ENCODE results near the gene LITAFD. TPM values are rescaled to one million over a fixed set of nuclear protein-coding genes. Genes with fewer than 3 reads are reported as not detected.
"Not testable (repeated sequence)": the region's sequence is repeated elsewhere in the genome, so short reads cannot be mapped to it uniquely, and the experiment has no call there.

The LITAFD gene
- not detected for total RNA-seq

DNA sequence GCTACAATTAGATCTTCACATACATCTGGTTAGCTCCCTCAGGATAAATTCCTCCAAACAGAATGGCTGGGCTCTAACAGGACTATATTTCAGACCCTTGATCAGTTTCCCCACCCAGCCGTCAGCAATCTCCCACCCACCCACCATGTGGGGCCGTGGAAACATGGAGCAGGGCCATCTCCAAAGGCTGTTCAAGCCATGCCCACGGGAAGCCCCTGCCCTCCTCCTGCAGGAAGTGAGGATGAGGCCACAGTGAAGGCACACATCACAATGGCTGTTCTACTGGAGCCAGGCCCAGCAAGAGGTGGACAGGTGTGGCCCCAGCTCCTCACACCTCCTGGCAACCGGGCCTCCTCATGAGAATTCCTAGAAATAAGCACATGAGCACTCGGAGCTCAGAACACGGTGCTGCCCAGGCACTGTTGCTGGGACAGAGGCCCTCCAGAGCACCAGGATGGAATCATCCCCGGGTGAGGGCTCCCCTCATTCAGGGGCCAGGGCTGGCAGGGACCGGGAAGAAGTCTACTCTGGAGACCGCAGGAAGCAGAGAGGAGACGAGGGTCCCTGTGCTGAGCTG lies at the start of gene LITAFD:
Gene LITAFD (plus strand): TSS at position 311 of the 577 bp plus-strand sequence. CDS start 2,005 bp downstream, outside the sequence.
- DNase-seq (ENCODE audit: low spot score in 2 of 2) = no peak
- no peak for FAIRE-seq

DNA sequence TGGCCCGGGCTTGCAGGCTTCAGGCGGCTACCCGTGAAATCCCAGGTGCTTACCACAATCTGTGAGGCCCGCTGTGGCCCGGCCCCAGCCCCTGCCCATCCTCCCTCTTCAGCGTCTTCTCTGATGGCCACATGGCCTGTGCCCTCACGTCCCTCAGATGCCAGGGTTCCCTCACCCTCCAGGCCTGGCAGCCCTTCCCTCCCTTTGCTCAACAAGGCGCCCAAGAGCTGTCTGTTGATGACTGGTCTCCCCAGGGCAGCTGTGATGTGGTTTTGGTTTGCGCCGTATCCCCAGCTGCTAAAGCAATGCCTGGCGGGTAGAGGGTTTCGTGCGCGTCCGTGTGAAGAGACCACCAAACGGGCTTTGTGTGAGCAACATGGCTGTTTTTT lies 49.4 kb upstream of the LITAFD start:
- no peak for FAIRE-seq

DNA sequence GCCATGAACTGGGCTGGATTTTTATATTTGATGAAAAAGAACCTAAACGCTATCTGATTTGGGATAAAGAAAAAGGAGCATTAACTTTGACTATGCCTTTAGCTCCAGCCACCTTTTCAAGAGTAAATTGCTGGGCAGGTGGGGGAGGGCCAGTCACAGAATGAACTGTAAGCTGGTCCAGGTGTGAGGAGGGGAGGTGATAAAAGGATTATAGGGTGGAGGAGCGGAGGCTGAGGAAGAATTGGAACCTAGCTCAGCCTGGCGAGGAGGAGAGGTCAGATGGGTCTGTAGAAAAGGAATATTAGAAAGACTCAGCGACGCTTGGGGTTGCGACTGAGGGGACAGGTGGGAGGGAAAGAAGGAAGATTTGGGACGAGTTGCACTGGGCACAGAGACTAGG lies 45.4 kb upstream of the LITAFD start:
- FAIRE-seq; DNase-seq (ENCODE audit: low spot score in 2 of 2): not testable (repeated sequence)

More for the DNA sequence above, 49.4 kb upstream of the LITAFD start:
- no peak for DNase-seq (ENCODE audit: low spot score in 2 of 2)

DNA sequence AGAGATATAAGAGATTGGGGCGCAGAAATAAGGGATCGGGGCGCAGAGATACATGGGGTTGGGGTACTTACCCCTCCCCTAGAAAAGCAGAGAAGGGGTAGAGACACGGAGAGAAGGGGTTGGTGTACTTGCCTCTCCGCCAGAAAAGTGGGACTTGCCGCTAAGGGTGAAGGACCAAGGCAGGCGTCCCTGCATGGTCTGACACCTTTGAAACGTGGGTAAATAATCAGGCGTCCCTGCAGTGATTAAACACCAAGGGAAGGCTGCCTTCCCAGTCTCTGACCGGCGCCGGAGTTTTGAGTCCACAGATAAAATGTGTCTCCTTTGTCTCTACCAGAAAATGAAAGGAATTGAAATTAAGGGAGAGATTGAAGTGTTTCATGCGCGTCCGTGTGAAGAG lies 44.6 kb upstream of the LITAFD start:
- DNase-seq (ENCODE audit: low spot score in 2 of 2); FAIRE-seq: not testable (repeated sequence)

DNA sequence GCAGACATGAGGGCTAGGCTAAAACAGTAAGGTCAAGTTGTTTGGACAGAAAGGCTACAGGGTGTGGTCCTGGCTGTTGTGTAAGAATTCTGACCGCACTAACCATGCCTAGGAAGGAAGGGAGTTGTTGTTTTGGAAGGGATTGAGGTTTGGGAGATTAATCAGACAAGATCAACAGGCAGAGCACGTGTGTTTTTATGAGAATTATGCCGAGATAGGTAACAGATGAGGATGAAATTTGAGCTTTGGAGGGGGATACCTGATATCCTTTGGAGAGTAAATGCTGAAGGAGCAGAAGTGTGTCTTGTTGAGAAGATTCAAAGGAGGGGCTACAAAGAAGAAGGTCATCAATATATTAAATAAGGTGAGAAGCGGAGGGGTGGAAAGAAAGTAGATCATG lies 40.1 kb upstream of the LITAFD start:
- not testable (repeated sequence) for FAIRE-seq

DNA sequence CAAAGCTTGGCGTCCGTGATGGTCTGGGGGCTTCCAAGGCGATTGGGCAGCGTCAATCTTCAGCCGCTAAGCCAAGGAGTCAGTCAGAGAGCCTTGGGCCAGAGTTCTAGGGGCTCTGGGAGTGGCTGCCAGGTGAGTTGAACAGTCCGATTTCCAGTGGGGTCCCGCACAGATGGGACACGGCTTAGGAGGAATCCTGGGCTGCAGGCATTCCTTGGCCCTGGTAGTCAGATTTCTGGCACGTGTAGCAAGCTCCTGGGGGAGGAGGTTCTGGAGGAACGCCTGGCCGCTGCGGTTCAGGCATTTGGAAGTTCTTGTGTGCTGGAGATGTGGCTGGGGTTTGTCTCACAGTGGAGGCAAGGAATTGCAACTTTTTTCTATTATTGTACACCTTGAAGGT lies 38.9 kb upstream of the LITAFD start:
- not testable (repeated sequence) for FAIRE-seq; DNase-seq (ENCODE audit: low spot score in 2 of 2)

More for the DNA sequence above, 40.1 kb upstream of the LITAFD start:
- not testable (repeated sequence) for DNase-seq (ENCODE audit: low spot score in 2 of 2)

DNA sequence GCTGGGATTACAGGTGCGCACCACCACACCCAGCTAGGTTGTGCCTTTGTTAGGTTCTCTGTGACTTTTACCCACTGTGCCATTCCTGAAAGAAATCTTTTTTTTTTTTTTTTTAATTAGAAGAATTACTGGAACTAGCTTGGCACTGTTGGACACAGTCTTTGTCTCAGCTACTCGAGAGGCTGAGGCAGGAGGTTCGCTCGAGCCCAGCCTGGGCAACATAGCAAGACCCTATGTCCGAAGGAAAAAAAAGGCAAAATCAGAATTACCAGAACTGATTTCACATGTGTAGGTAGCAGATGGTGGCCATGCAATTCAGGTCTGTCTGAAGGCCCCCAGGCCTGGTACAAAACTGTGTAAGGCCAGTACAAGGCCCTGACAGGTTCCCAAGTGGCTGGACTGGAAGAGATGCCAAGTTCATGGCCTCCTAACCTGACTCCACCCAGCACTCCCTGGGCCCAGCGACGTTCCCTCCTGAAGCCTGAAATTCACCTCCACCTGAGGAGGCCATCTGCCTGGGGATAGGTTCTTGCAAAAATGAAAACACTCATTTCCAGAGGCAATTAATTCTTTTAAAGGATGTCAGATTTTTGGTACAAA lies 36.4 kb upstream of the LITAFD start:
- FAIRE-seq (no peak), DNase-seq (ENCODE audit: low spot score in 2 of 2) (no peak)

DNA sequence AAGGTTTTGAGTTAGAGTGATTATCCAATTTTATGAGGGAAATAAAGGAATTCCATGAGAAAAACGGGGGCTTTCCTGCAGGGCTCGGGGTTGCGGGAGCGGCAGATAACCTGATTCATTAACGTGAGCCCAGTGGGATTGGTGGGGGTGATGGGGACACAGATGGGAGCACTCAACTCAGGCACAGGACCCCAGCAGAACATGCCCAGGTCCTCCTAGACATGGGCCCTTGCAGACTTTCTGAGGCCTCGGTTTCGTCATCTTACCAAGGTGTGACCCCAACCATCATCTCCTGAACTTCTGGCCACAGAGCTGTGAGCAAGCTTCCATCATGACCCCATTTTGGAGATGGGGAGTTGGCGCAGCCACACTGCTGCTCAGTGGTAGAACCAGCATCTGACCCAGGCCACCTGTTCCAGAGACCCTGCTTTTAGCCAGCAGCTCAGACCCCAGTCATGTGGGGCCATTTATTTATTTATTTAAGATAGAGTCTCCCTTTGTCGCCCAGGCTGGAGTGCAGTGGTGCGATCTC lies 35.7 kb upstream of the LITAFD start:
- DNase-seq (ENCODE audit: low spot score in 2 of 2) (no peak), FAIRE-seq (no peak)

DNA sequence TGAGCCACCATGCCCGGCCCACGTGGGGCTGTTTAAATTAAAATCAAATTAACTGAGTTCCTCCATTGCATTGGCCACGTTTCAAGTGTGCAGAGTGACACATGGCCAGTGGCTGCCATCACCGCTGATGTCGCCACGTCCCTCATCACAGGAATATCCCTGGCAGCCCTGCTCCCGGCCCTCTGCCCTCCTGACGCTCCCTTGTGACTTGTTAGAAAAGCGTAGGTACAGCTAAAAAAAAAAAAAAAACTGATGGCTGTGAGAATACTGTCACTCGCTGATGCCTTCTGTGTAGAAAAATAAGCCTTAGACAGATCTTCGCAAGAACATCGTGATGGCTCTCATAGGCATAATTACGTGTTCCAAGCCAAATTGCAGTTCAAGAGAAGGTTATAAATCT lies 35.0 kb upstream of the LITAFD start:
- DNase-seq (ENCODE audit: low spot score in 2 of 2) (no peak), FAIRE-seq (no peak)

DNA sequence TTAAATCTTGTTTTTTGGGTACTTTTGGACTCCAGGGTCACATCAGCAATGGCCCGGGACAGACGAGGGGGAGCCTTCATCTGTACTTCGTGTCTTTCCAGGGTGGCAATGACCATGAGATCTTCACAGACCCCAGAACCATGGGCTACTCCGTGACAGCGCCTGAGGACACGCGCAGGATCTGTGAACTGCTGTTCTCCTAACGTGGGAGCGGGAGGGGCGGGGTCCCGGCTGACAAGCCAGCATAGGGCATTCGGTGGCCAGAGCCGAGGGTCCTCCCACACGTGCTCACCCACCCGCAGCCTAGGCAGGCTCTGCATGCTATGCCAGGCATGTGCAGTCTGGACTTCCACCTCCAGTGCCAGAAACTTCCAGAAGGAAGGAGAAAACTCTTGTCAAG lies 34.5 kb upstream of the LITAFD start:
- DNase-seq (ENCODE audit: low spot score in 2 of 2) (no peak), FAIRE-seq (no peak)

DNA sequence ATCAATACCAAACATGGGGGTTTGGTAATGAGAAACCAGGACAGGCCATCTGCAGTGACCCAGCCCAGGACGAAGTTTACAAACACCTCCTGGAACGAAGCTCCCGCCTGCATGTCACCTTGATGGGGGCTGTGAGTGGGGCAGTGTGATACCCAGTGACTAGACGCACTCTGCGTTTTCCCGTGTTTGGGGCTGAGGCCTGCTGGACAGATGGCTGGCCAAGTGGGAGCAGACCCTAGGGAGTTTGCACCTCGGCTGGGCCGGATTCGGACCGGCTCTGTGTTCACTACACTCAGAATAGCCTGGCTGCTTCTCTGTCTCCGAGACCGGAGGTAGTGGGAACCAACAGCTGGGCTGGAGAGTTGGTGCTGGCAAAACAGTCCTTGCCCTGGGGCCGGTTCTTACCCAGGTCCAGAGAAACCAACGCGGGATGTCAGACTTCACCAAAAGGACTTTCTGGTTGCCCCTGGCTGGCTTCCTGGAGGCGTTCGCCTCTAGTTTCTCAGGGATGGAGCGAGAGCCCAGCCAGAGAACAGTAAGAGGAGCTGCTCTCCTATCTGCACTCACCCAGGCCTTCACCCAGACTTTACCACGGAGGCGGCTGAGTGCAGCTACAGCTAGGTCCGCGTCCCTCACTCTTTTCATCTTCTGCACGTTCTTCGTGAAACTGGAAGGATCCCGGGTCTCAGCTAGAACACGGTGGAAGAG lies 33.8 kb upstream of the LITAFD start:
- FAIRE-seq = no peak
- DNase-seq (ENCODE audit: low spot score in 2 of 2) = no peak

DNA sequence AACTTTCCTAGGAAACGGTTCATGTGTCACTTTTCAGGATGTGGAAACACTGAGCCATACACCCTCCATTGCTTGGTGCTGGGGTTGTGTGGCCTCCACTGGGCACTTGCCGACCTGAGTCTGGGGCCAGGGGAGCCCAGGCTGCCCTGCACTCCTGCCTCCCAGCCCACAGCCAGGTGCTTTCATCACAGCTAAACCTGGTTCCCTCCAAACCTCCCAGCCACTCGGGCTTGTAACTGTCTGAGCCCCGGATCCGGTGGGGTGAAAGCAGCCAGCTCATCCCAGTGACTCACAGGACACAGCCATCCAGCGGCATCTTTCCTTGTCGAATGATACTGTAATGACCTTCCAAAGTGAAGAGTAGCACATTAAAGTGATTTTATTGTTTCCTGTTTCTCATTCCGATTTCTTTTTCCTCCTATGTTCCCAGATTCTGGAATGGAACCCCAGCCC lies 33.2 kb upstream of the LITAFD start:
- no peak for DNase-seq (ENCODE audit: low spot score in 2 of 2)
- no peak for FAIRE-seq

DNA sequence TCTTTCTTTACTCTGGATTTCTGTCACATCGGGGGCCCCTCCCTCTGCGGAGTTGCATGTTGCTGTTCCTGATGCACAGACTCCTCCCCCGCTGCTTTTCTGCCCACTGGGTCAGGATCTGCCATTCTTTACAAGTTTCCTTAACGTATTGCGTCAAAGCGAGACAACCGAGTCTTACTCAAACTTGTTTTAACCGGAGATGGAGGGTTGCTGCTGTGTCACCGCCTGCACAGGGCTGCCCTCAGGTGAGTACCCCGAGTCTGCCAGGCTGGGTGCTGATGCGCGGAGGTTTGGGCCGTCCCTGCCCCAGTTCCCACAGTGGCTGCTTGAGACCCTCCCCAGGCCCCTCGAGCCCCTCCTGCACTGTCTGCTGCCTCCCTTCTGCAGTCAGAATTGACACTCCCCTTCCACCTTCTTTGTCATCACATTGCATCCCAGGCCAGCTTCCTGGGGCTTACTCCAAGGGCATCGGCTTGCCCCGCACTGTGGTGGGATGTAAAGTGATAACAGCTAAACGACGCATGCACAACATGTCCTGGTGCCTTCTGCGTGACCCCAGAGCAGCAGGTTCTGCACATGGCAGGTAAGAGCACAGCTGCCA lies 32.6 kb upstream of the LITAFD start:
- DNase-seq (ENCODE audit: low spot score in 2 of 2) (no peak), FAIRE-seq (no peak)

DNA sequence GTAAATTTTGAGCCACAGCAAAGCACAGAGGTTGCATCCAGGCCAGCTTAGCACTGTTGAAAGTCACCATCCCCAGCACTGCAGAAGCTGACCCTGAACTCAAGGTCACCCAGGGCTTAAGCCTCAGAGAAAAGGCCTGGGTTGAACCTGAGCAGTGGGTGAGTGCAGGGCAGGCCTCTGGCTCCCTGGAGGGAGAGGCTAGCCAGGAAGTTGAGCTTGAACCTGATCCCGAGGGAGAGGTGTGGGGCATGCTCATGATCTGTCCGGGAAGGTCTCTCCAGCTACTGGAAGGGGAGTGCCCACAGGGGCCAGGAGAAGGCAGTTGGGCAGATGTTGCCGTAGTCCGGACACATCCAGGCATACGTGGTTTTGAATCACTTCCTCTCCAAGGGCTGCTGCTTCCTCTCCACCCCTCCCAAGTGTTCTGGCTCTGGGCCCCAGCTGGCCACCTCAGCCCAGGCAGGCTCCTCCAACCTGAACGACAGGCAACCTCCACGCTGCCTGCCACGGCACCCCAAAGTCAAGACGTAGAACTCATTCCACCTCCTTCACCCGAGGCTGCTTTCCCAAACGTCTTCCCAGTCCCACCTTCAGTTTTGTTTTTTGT lies 31.8 kb upstream of the LITAFD start:
- DNase-seq (ENCODE audit: low spot score in 2 of 2) (no peak), FAIRE-seq (no peak)

DNA sequence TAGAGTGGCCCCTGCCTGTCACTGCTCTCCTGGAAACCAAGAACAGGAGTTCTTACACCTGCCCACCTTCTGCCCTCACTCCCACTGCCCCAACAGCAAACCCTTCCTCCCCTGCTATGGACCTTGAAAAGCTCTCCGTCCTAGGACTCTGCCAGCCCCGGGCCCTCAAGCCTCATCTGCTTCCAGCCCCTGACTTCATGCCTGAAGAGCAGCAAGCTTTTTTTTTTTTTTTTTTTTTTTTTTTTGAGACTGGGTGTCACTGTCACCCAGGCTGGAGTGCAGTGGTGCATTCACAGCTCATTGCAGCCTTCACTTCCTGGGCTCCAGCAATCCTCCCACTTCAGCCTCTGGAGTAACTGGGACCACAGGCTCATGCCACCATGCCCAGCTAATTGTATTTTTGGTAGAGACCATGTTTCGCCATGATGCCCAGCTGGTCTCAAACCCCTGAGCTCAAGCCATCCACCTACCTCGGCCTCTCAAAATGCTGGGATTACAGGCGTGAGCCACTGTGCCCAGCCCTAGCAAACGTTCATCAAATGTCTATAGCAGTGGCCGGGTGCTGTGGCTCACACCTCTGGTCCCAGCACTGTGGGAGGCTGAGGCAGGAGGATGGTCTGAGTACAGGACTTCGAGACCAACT lies 30.3 kb upstream of the LITAFD start:
- FAIRE-seq = no peak

DNA sequence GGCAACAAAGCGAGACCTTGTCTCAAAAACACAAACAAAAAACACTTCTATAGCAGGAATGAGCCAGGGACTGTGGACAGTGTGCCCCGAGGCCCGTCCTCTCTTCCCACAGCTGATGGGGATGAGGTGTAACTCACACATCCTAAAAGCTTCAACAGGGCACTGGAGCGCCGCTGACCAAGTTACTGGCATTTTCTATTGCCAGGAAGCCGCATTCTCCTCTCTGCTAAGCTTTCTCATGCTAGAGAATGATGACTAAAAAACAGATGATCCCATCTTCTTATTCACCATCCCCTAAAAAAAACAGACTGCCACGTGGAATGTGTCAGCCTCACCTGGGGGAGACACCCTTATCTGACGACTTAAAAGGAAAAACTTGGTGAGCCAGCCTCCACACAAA lies 29.6 kb upstream of the LITAFD start:
- DNase-seq (ENCODE audit: low spot score in 2 of 2) (no peak), FAIRE-seq (no peak)

More for the DNA sequence above, 30.3 kb upstream of the LITAFD start:
- no peak for DNase-seq (ENCODE audit: low spot score in 2 of 2)

DNA sequence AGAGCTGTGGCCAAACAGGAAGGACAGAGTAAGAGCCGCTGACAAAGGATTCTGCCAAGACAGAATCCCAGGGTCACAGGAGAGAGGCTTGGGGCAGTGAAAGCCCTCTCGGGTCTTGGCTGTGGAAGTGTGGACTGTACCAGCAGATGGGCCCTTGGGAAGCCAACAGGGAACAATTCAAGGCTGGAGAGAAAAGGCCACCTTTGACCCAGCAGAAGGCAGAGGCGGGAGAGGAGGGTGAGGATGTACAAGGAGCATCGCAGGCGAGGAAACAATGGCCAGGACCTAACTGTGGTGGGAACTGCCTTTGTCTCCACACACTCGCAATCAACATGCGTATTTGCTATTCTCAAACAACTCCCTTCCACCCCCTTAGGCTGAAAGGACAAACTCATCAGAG lies 29.0 kb upstream of the LITAFD start:
- DNase-seq (ENCODE audit: low spot score in 2 of 2) = no peak
- no peak for FAIRE-seq

DNA sequence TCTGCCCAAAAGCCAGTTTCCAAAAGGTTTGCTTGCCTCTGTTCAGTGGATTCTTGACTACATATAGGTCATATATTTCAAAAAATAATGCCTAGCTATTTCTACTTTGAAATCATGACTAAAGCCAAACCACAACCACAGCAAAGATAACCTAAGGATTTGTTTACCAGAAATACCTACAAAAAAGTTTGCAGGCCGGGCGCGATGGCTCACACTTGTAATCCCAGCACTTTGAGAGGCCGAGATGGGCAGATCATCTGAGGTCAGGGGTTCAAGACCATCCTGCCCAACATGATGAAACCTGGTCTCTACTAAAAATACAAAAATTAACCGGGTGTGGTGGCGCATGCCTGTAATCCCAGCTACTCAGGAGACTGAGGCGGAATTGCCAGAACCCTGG lies 28.5 kb upstream of the LITAFD start:
- DNase-seq (ENCODE audit: low spot score in 2 of 2) (no peak), FAIRE-seq (no peak)

DNA sequence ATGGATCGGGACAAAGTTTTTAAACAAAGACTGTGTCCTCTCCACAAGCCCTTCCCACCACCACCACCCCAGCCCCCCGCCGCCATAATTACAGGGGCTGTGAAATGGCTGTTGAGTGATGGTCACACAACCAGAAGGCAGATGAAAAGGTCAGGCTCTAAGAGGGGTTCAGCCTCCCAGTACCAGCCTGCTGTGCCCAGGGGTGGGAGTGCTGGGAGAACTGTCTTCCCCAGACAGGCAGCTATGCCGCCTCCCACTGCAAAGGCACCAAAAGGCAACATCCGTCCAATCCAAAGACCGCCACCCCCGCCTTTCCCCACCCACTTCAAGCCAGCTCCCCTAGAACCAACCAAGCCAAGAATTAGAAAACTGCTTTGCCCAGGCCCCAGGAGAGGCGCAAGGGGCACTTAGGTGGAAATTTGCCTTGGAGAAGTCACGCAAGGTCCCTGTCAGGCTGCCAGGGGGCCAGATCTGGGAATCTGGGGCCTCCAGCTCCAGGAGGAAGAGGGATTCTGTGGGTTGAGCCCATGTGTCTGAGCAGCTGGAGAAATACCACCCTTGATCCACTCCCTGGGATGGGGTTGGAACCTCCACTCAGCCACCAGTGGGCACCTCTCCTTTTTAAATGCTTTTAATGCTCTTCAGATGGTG lies 27.7 kb upstream of the LITAFD start:
- FAIRE-seq = no peak

More for the DNA sequence above, 27.7 kb upstream of the LITAFD start:
- no peak for DNase-seq (ENCODE audit: low spot score in 2 of 2)

All from frontal cortex (tissue), 4 donors.